HepG2 (cell line): ENCODE measurements around the gene SLCO6A1. TPM values are rescaled to one million over a fixed set of nuclear protein-coding genes. Genes with fewer than 3 reads are reported as not detected.

Source experiments
- ATAC-seq: fragments of 200-7000 bp; cut with Tn5 transposase; 3 replicates; pipeline ENCODE4 v1.9.1; 2020; ENCODE audit warnings: mild to moderate bottlenecking, moderate library complexity
- BruUV-seq: library from RNA; stranded (reverse); fragments of 400-500 nt; replicated peaks from 2 replicates; lab custom pipeline; 2021; lab: Mats Ljungman, UMichigan
- CTCF ChIA-PET: fragments of 300-600 bp; formaldehyde crosslinking; extraction: SDS; loops from one replicate; lab custom pipeline; 2021; ENCODE audit warnings: low total read pairs, inconsistent platforms, low intra/inter-chr PET ratio; lab: Yijun Ruan, JAX
- POLR2A ChIA-PET: fragments of 350-600 bp; sonication (Branson Sonifier 250); formaldehyde crosslinking; loops from one replicate; lab custom pipeline; 2020; ENCODE audit warnings: antibody characterized with exemption, inconsistent platforms; lab: Yijun Ruan, JAX
- DNase-seq: peaks from one replicate; pipeline ENCODE4 v3.0.0-alpha.2; 2015; ENCODE audit warnings: low spot score
- FAIRE-seq: peaks from 3 replicates; lab custom pipeline; 2011; peaks lifted over from hg19 to GRCh38; lab: Jason Lieb, UNC
- H2AFZ ChIP-seq: one replicate; pipeline ENCODE4 v1.6.1; 2011; ENCODE audit warnings: low read length, inconsistent platforms
- H3K27ac ChIP-seq: fragments of 300-600 bp; 3 replicates; pipeline ENCODE4 v1.8.0; 2011; ENCODE audit warnings: mixed run types, mild to moderate bottlenecking, mixed read lengths, low read length, inconsistent platforms; ENCODE audit not compliant: insufficient read depth; ENCODE audit errors: extremely low read length
- H3K27me3 ChIP-seq, 2 experiments: fragments of 200-600 bp in 1 of 2; 2 replicates in 1 of 2; 3 replicates in 1 of 2; pipeline versions ENCODE4 v1.6.0 to v1.8.0; 2011; ENCODE audit warnings: low read length in 2 of 2, mild to moderate bottlenecking in 2 of 2, moderate library complexity in 2 of 2, inconsistent platforms in 1 of 2; ENCODE audit not compliant: insufficient read depth in 2 of 2, control insufficient read depth in 1 of 2
- H3K36me3 ChIP-seq, 2 experiments: fragments of 200-600 bp in 1 of 2; replicated peaks in 1 of 2; 2 replicates in 1 of 2; 3 replicates in 1 of 2; pipeline versions ENCODE4 v1.5.1 to v1.8.0; 2011; ENCODE audit warnings: low read length in 2 of 2, inconsistent platforms in 1 of 2; ENCODE audit not compliant: insufficient read depth in 2 of 2, control insufficient read depth in 1 of 2
- H3K4me1 ChIP-seq: 2 replicates; pipeline ENCODE4 v1.5.1; 2012; ENCODE audit warnings: low read length, inconsistent platforms; ENCODE audit not compliant: insufficient read depth
- H3K4me2 ChIP-seq: 2 replicates; pipeline ENCODE4 v1.6.0; 2011; ENCODE audit warnings: low read depth, low read length, inconsistent platforms
- H3K4me3 ChIP-seq, 3 experiments: fragments of 200-600 bp in 1 of 3; sonication (generic), shearing (Covaris generic) in 1 of 3; replicated peaks in 1 of 3; 2 replicates each; pipeline ENCODE4 v1.5.1; 2011 to 2016; ENCODE audit warnings: low read length in 3 of 3, inconsistent platforms in 2 of 3, low read depth in 2 of 3, mild to moderate bottlenecking in 2 of 3, control low read depth in 1 of 3, mixed read lengths in 1 of 3; ENCODE audit not compliant: insufficient read depth in 1 of 3
- H3K79me2 ChIP-seq: one replicate; pipeline ENCODE4 v1.6.1; 2011; ENCODE audit warnings: low read length, inconsistent platforms; ENCODE audit not compliant: insufficient read depth
- H3K9ac ChIP-seq: 2 replicates; pipeline ENCODE4 v1.6.0; 2011; ENCODE audit warnings: mild to moderate bottlenecking, low read depth, low read length, inconsistent platforms; ENCODE audit not compliant: insufficient read depth
- H3K9me3 ChIP-seq: 2 replicates; pipeline ENCODE4 v1.5.1; 2012; ENCODE audit warnings: mild to moderate bottlenecking, low read length
- H4K20me1 ChIP-seq: 2 replicates; pipeline ENCODE4 v1.6.0; 2011; ENCODE audit warnings: inconsistent platforms, mild to moderate bottlenecking, low read length, moderate library complexity; ENCODE audit not compliant: insufficient read depth
- HDAC6 ChIP-seq: fragments of 200-600 bp; sonication (generic); IDR thresholded peaks from 2 replicates; pipeline ENCODE4 v1.7.0; 2017; ENCODE audit warnings: mild to moderate bottlenecking, antibody characterized with exemption, low read length, low read depth
- NCOA5 ChIP-seq: sonication (generic); formaldehyde crosslinking; IDR thresholded peaks from 2 replicates; pipeline ENCODE4 v1.4.0; 2020; ENCODE audit warnings: missing genetic modification reagents
- RNF219 ChIP-seq: sonication (generic); formaldehyde crosslinking; IDR thresholded peaks from 2 replicates; pipeline ENCODE4 v1.5.0; 2020; ENCODE audit warnings: mild to moderate bottlenecking, missing genetic modification reagents
- USF2 ChIP-seq, 2 experiments: sonication (generic) in 1 of 2; formaldehyde crosslinking in 1 of 2; IDR thresholded peaks; 2 replicates each; pipeline versions ENCODE4 v1.5.1 to v1.6.1; 2011 to 2020; ENCODE audit warnings: borderline replicate concordance in 1 of 2, low read depth in 1 of 2, low read length in 1 of 2, mild to moderate bottlenecking in 1 of 2, missing genetic modification reagents in 1 of 2, moderate library complexity in 1 of 2
- ZKSCAN5 ChIP-seq: sonication (generic); formaldehyde crosslinking; IDR thresholded peaks from 2 replicates; pipeline ENCODE4 v1.5.1; 2020; ENCODE audit warnings: mild to moderate bottlenecking, missing genetic modification reagents
- ZNF44 ChIP-seq: sonication (generic); formaldehyde crosslinking; IDR thresholded peaks from 2 replicates; pipeline ENCODE4 v1.5.1; 2020; ENCODE audit warnings: mild to moderate bottlenecking, missing genetic modification reagents
- WGBS: methylation state at CpG from one replicate; pipeline ENCODE4 v1.1.6; 2017; ENCODE audit warnings: low lambda C conversion rate; 5-methylcytosine and 5-hydroxymethylcytosine counted together
- in situ Hi-C: cut with HindIII; loops from 2 replicates; pipeline ENCODE4 v1.10.0; 2017; ENCODE audit warnings: low pct_unique_long_range_greater_than_20kb; ENCODE audit not compliant: extremely low pct_ligation_motif_present
- intact Hi-C: fragments of 100-400 bp; cut with micrococcal nuclease; formaldehyde crosslinking; loops from one replicate; pipeline ENCODE4 v1.10.0; 2022; ENCODE audit not compliant: unreplicated experiment
- polyA plus RNA-seq, 8 experiments: library from polyadenylated mRNA; depleted of rRNA in 3 of 8; stranded (reverse) in 7 of 8; unstranded in 1 of 8; fragments of >200 nt; fragmentation: Illumina TruSeq in 4 of 8; extraction: Trizol in 4 of 8; gene quantifications; 2 replicates each; pipeline versions ENCODE4 v1.2.1 to v1.2.3, GENCODE V29; 2011 to 2016; ENCODE audit warnings: low read depth in 4 of 8, missing spikeins in 1 of 8, mixed read lengths in 1 of 8; ENCODE audit not compliant: insufficient read depth in 1 of 8
- total RNA-seq, 5 experiments: library from RNA; depleted of rRNA; stranded (reverse); fragments of >200 nt; fragmentation: Illumina TruSeq; extraction: Trizol; gene quantifications; 2 replicates each; pipeline ENCODE4 v1.2.3, GENCODE V29; 2016; ENCODE audit warnings: low read depth in 1 of 5

Gene SLCO6A1
- total and polyA plus RNA-seq, 2 of the 13 experiments (the other 11 are each of a cell fraction or from before 2014, with no cell fraction given) = 0.31 to 0.48 TPM

GRCh38 chr5:102481054-102481715, 17.6 kb downstream of the SLCO6A1 start:
- Histone ChIP-seq H3K4me1 (no peaks in the 10 kb centered on the region), H2AFZ (no peak overlapping the region), H3K27ac (no peak overlapping the region), H4K20me1 (no peaks in the 10 kb centered on the region), H3K4me2 (no peak overlapping the region), H3K79me2 (no peaks in the 10 kb centered on the region), H3K4me3 (no peak overlapping the region), H3K36me3 (no peaks in the 10 kb centered on the region), H3K9ac (no peak overlapping the region), H3K9me3 (no peaks in the 10 kb centered on the region), H3K27me3 (no peaks in the 10 kb centered on the region; a peak in 1 of 5 replicates)
- no peak for DNase-seq
- WGBS = 0% methylated on average over 1 of the region's 1 CpG
- POLR2A ChIA-PET = no interaction called here
- CTCF ChIA-PET = no interaction called here
- no TSS peak for BruUV-seq
- ATAC-seq = no peak
- in situ Hi-C loops = no loop called here
- TF ChIP-seq ZNF44 (no peak), USF2 (IDR thresholded peaks at IDR 0.05; ENCODE audit: low read depth, low read length) (no peak), USF2 (CRISPR knock-in tag; IDR thresholded peaks at IDR 0.05; ENCODE audit: borderline replicate concordance) (no peak), NCOA5 (CRISPR knock-in tag) (no peak), ZKSCAN5 (CRISPR knock-in tag) (no peak), HDAC6 (no peak), RNF219 (CRISPR knock-in tag) (no peak)
- intact Hi-C loops = no loop called here
- FAIRE-seq = no peak
